Stimulated activated naive CD8-positive, alpha-beta T cell treated with anti-CD3 and anti-CD28 coated beads, Interleukin-15, Interleukin-2, amounts not matched to agents 100 U/mL and 50 U/mL, for 24 hours (primary cell): ENCODE data around the gene PAGR1.
A peak's percentile ranks its signal among the peaks of the same experiment; 100 is the strongest.

Experiments used
- ATAC-seq: fragments of 150-1000 bp; cut with Tn5 transposase; one replicate; pipeline ENCODE4 v1.10.0; 2021
- DNase-seq: peaks from one replicate; pipeline ENCODE4 v3.0.0; 2021

Gene PAGR1

GRCh38 chr16:29837841-29838240 lies 21.9 kb downstream of the PAGR1 start:
- DNase-seq (no peak), ATAC-seq (no peak)

GRCh38 chr16:29839822-29840221 lies 23.9 kb downstream of the PAGR1 start:
- no peak for ATAC-seq
- no peak for DNase-seq

GRCh38 chr16:29840240-29840639 lies 24.3 kb downstream of the PAGR1 start:
- DNase-seq (no peak), ATAC-seq (no peak)

GRCh38 chr16:29841631-29842030 lies 25.7 kb downstream of the PAGR1 start:
- ATAC-seq (no peak), DNase-seq (no peak)

GRCh38 chr16:29842732-29843346 lies 26.9 kb downstream of the PAGR1 start:
- no peak for ATAC-seq
- no peak for DNase-seq

- no peak for DNase-seq
Observed at GRCh38 chr16:29843931-29844330, 28.0 kb downstream of the PAGR1 start.

GRCh38 chr16:29844575-29845331 lies 28.8 kb downstream of the PAGR1 start:
- ATAC-seq (no peak), DNase-seq (no peak)

More at GRCh38 chr16:29843931-29844330, 28.0 kb downstream of the PAGR1 start:
- ATAC-seq = no peak

GRCh38 chr16:29845656-29846055 lies 29.7 kb downstream of the PAGR1 start:
- no peak for DNase-seq
- no peak for ATAC-seq

- DNase-seq (peak; percentile 88), ATAC-seq (peak; percentile 92)
Observed at GRCh38 chr16:29848420-29849297, 32.7 kb downstream of the PAGR1 start.

- ATAC-seq (no peak), DNase-seq (no peak)
Observed at GRCh38 chr16:29849505-29849904, 33.6 kb downstream of the PAGR1 start.

- DNase-seq (no peak), ATAC-seq (no peak)
Observed at GRCh38 chr16:29850998-29851397, 35.0 kb downstream of the PAGR1 start.

GRCh38 chr16:29852654-29853053 lies 36.7 kb downstream of the PAGR1 start:
- DNase-seq = no peak
- ATAC-seq = no peak

GRCh38 chr16:29854520-29855100 lies 38.7 kb downstream of the PAGR1 start:
- peak; percentile 25 for ATAC-seq

GRCh38 chr16:29857133-29857760 lies 41.3 kb downstream of the PAGR1 start:
- ATAC-seq (no peak), DNase-seq (no peak)

More at GRCh38 chr16:29854520-29855100, 38.7 kb downstream of the PAGR1 start:
- no peak for DNase-seq

GRCh38 chr16:29858149-29858849 lies 42.3 kb downstream of the PAGR1 start:
- DNase-seq (no peak), ATAC-seq (no peak)

GRCh38 chr16:29858974-29859373 lies 43.0 kb downstream of the PAGR1 start:
- no peak for DNase-seq
- no peak for ATAC-seq

GRCh38 chr16:29860218-29860617 lies 44.3 kb downstream of the PAGR1 start:
- no peak for ATAC-seq

GRCh38 chr16:29862383-29862883 lies 46.5 kb downstream of the PAGR1 start:
- ATAC-seq = no peak
- peak; percentile 20 for DNase-seq

More at GRCh38 chr16:29860218-29860617, 44.3 kb downstream of the PAGR1 start:
- DNase-seq = no peak

GRCh38 chr16:29862884-29863668 lies 47.1 kb downstream of the PAGR1 start, which contains the start of gene CDIPT:
Gene CDIPT, minus strand, starts transcription at chr16:29863226. Its CDS starts 369 bp downstream, at chr16:29862857.
- peak; percentile 91 for DNase-seq

GRCh38 chr16:29863669-29863984 lies 47.7 kb downstream of the PAGR1 start:
- no peak for ATAC-seq

More at GRCh38 chr16:29862884-29863668, 47.1 kb downstream of the PAGR1 start, which contains the start of gene CDIPT:
- ATAC-seq = peak; percentile 99

More at GRCh38 chr16:29863669-29863984, 47.7 kb downstream of the PAGR1 start:
- no peak for DNase-seq
